Smooth muscle cell of the brain vasculature (primary cell): ENCODE data around the gene MAST2.
"Not testable (repeated sequence)": the region's sequence is repeated elsewhere in the genome, so short reads cannot be mapped to it uniquely, and the experiment has no call there.

Source experiments
- DNase-seq: peaks from one replicate; pipeline ENCODE4 v3.0.0-alpha.2; 2012; ENCODE audit warnings: low read depth, low spot score

MAST2 gene

DNA sequence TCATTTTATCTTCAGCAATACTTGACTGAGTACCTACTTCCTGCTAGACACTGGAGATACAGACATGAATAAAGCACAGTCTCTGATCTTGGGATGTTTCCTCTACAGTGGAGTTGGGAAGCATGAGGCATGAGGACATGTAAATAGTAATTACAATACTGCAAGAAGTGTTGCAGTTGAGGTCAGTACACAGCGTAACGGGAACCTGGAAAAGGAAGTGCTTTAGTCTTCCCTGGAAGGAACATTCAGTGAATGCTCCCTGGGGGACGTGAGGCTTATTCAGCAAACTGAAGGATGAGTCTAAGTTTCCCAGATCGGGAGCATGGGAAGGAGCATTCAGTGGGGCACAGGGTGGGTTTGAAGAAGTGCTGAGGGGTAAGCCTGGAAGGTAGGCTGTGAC, 216.6 kb downstream of the MAST2 start:
- no peak for DNase-seq

DNA sequence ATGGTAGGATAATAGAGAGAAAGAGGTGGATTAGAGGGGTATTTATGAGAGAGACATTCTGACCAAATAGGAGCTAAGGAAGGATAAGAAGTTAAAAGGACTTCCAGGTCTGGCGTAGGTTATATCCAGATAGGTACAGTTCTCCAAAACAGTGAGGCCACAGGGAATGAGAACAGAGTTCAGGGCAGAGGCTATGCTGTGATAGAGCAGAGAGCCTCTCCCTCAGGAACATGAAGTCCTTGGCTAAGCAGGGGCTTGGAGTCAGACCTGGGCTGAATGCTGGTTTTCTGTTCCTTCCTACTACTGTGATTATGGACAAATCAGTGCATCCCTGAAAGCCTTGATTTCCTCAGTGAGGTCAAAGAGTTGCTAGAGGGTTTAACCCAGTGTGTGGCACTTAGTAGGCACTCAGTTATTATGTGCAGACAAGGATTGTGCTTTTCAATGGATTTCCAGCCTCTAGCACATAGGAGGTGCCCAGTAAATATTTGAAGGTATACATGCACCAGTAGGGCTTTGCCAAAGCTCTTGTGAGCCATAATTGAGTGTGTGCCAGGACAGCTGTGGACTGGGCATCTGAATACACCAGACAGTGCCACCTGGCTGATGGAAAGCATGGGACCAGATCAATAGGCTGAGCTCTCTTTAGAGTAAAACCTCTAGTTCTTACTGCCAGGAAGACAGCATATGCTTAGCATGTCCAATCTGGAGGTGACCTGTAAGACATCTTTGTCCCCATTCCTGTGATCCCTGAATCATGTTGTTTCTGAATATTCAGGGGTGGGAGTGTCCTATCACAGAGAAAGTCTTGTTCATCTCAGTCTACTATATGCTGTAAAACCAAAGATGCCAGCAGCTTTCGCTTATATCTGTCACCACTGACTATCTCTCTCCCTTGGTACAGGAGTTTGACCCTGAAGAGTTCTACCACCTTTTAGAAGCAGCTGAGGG, 217.9 kb downstream of the MAST2 start:
- DNase-seq: no peak

DNA sequence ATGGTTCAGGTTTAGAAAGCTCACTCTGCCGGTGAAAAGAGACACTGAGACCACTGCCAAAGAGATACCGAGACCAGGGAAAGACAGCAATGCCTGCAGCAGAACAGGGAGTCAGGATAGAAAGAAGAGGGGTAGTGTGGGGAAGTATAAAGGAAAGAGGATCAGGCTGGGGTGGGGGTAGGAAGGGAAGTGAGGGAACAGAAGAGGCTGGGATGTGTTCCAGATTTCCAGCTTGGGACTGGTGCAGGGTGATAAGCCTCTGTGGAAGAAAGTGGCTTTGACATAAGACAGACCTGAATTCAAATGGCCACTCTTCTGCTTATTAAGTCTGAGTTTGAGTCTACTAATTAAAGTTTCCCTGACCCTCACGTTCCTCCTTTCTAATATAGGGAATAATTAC, 223.1 kb downstream of the MAST2 start:
- no peak for DNase-seq

GRCh38 chr1:46027788-46028573, 224.6 kb downstream of the MAST2 start:
- no peak for DNase-seq

GRCh38 chr1:46030074-46030870, 226.9 kb downstream of the MAST2 start:
- no peak for DNase-seq

- no peak for DNase-seq
Observed at GRCh38 chr1:46030876-46031660, 227.7 kb downstream of the MAST2 start.

DNA sequence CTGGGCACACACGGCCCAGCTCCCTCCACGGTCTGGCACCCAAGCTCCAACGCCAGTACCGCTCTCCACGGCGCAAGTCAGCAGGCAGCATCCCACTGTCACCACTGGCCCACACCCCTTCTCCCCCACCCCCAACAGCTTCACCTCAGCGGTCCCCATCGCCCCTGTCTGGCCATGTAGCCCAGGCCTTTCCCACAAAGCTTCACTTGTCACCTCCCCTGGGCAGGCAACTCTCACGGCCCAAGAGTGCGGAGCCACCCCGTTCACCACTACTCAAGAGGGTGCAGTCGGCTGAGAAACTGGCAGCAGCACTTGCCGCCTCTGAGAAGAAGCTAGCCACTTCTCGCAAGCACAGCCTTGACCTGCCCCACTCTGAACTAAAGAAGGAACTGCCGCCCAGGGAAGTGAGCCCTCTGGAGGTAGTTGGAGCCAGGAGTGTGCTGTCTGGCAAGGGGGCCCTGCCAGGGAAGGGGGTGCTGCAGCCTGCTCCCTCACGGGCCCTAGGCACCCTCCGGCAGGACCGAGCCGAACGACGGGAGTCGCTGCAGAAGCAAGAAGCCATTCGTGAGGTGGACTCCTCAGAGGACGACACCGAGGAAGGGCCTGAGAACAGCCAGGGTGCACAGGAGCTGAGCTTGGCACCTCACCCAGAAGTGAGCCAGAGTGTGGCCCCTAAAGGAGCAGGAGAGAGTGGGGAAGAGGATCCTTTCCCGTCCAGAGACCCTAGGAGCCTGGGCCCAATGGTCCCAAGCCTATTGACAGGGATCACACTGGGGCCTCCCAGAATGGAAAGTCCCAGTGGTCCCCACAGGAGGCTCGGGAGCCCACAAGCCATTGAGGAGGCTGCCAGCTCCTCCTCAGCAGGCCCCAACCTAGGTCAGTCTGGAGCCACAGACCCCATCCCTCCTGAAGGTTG, 231.4 kb downstream of the MAST2 start:
- DNase-seq: no peak

GRCh38 chr1:46036894-46037839, 233.8 kb downstream of the MAST2 start:
- peak; percentile 69 for DNase-seq

DNA sequence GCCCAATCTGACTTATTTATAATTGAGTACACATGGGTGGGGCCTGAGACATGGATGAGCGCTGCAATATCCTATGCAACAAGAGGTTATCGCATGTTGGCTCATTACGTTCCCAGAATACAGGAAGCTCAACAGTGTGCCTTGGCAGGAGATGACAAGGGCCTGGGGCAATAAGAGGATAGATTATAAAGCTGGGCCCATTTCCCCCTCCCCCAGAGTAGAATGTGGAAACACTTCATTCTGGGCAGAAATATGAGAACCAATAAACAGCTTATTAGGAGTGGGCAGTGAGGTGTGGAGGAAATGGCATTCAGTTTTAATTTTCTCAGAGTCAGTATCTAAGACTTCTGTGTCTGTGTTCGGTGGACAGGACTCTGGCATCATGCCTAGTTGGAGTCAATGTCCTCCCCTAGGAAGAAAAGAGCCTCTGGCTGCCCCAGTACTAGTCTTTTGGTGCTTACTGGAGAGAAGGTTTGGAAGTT, 236.2 kb downstream of the MAST2 start:
- DNase-seq: no peak

GRCh38 chr1:46041551-46041950, 238.1 kb downstream of the MAST2 start:
- DNase-seq: no peak

- DNase-seq: no peak
Observed at GRCh38 chr1:46041974-46042373, 238.6 kb downstream of the MAST2 start.

DNA sequence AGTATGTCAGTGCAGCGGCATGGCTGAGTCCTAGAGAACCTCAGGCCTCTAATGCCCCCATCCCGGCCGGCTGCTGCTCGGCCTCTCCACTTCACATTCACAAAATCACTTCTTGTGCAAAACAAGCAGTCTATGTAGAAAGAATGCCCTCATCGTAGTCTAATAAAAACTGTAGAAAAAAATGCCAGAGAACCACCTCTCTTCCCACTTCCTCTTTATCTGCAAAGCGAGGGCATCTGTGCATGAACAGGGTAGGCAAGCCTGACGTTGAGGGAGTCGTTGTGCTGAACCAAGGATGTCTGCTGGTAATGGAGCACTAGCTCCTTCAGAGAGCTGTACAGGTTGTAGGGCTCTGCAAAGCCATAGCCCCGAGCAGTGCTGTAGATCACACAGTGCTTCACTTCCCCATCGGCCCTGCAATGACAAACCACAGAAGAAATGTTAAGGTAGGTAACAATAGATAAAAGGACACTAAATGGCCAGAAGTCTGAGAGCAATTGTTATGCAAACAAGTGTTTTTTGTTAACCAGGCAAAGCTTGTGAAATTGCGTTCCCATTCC, 240.1 kb downstream of the MAST2 start:
- no peak for DNase-seq

DNA sequence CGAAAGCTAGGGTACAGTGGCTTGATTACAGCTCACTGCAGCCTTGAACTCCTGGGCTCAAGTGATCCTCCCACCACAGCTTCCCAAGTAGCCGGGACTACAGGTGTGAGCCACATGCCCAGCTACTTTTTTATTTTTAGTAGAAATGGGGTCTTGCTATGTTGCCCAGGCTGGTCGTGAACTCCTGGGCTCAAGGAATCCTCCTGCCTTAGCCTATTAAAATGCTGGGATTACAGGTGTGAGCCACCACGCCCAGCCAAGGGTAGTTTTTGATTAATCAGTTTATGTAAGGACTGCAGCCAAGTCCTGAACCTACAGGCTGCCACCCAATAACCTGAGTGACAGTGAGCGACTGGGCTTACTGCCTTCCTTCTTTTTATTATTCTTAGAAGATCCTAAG, 240.7 kb downstream of the MAST2 start:
- no peak for DNase-seq

DNA sequence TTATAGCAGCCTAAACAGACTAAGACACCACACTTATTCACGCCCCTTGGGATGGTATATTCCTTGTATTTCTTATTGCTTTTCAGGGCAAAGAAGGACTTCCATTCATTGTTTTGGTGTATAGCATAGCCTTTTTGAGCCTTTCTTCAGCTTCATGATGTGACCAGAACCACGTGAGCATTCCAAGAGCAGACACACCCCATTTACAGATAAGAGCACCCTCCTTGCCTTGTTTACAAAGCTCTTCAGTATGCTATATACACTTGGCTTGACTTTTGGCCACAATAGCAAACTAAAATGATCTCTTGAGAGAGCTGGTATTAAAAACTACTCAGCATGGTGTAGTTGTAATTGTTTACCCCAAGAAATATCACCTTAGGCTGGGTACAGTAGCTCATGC, 250.3 kb downstream of the MAST2 start:
- no peak for DNase-seq

GRCh38 chr1:46056325-46056724, 252.9 kb downstream of the MAST2 start:
- DNase-seq: no peak

DNA sequence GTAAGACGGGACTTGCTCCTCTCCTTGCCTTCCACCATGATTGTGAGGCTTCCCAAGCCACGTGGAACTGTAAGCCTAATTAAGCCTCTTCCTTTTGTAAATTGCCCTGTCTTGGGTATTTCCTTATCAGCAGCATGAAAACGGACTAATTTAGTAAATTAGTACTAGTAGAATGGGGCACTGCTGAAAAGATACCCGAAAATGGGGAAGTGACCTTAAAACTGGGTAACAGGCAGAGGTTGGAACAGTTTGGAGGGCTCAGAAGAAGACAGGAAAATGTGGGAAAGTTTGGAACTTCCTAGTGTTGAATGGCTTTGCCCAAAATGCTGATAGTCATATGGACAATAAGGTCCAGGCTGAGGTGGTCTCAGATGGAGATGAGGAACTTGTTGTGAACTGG, 253.8 kb downstream of the MAST2 start:
- not testable (repeated sequence) for DNase-seq

DNA sequence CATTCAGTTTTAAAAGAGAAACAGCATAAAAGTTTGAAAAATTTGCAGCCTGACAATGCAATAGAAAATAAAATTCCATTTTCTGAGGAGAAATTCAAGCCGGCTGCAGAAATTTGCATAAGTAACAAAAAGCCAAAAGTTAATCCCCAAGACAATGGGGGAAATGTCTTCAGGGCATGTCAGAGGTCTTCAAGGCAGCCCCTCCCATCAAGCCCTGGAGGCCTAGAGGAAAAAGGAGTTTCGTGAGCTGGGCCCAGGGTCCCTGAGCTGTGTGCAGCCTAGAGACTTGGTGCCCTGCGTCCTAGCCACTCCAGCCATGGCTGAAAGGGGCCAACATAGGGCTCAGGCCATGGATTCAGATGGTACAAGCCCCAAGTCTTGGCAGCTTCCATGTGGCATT, 254.4 kb downstream of the MAST2 start:
- no peak for DNase-seq

- DNase-seq: no peak
Observed at GRCh38 chr1:46058936-46059335, 255.5 kb downstream of the MAST2 start.
